Panc1 (cell line): Measurements from ENCODE around the gene TGM1.

Experiments
- CTCF ChIP-seq: fragments of 450-650 bp; IDR thresholded peaks from 2 replicates; pipeline ENCODE4 v1.5.1; 2017; ENCODE audit warnings: mild to moderate bottlenecking
- SIN3A ChIP-seq: IDR thresholded peaks from 2 replicates; pipeline ENCODE4 v1.6.1; 2012; ENCODE audit warnings: low read depth, mild to moderate bottlenecking, low read length, moderate library complexity, borderline replicate concordance; ENCODE audit not compliant: insufficient read depth

- TF ChIP-seq CTCF (no peak), SIN3A (no peak)
Measured at GRCh38 chr14:24262821-24263733, at the start of gene TGM1.
